Tibial nerve (tissue), 3 donors: ENCODE data around the gene RYR3.

Experiments
- POLR2A ChIP-seq, 2 donors: fragments of 450-650 bp; IDR thresholded peaks; one replicate each; pipeline ENCODE4 v1.6.1; 2017; ENCODE audit warnings: antibody characterized with exemption in 2 of 2, mild to moderate bottlenecking in 2 of 2, moderate library complexity in 2 of 2
- TF ChIP-seq, protein P1 (sequence below), 5 experiments: fragments of 200-600 bp in 3 of 5; fragments of 450-650 bp in 2 of 5; sonication (generic) in 3 of 5; IDR thresholded peaks; one replicate each; pipeline ENCODE4 v1.5.1; 2016 to 2019; ENCODE audit warnings: antibody characterized with exemption in 5 of 5, mild to moderate bottlenecking in 3 of 5, moderate library complexity in 2 of 5

DNA sequence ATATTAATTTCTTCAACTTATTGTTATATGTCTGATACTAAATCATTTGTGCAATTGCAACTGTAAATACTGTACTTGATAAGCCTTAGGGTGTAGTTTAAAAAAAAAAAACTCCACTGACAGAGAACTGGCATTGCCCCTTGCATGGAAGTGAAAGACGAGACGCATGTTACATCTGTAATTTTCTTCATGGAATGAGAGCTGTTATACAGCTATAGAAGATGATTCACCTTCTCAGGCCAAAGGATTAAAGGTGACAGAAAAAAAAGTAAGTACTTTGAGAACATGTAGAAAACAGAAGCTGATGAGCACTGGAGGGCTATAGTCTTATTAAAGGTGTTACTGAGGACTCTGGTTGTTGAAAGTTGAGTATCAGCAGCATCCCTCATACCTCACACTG lies 16.1 kb downstream of the RYR3 start:
- no peak for TF ChIP-seq POLR2A (IDR thresholded peaks at IDR 0.05)
- TF ChIP-seq, protein P1, sequence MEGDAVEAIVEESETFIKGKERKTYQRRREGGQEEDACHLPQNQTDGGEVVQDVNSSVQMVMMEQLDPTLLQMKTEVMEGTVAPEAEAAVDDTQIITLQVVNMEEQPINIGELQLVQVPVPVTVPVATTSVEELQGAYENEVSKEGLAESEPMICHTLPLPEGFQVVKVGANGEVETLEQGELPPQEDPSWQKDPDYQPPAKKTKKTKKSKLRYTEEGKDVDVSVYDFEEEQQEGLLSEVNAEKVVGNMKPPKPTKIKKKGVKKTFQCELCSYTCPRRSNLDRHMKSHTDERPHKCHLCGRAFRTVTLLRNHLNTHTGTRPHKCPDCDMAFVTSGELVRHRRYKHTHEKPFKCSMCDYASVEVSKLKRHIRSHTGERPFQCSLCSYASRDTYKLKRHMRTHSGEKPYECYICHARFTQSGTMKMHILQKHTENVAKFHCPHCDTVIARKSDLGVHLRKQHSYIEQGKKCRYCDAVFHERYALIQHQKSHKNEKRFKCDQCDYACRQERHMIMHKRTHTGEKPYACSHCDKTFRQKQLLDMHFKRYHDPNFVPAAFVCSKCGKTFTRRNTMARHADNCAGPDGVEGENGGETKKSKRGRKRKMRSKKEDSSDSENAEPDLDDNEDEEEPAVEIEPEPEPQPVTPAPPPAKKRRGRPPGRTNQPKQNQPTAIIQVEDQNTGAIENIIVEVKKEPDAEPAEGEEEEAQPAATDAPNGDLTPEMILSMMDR (IDR thresholded peaks at IDR 0.05): no peak
